ENCODE measurements around the gene NAGPA.

GRCh38 chr16:5045499-5046115, 11.9 kb upstream of the NAGPA start:
- no peak for TF ChIP-seq EZH2 (IDR thresholded peaks at IDR 0.05; ENCODE audit: borderline replicate concordance, low read depth, low read length, poor library complexity, severe bottlenecking)
- no peak for TF ChIP-seq CTCF (conservative IDR thresholded peaks at IDR 0.05; ENCODE audit: low read depth, low read length)
